Embryonic facial prominence (tissue), 1 donor: ENCODE measurements around the gene BARX1.
"Not testable (repeated sequence)": the region's sequence is repeated elsewhere in the genome, so short reads cannot be mapped to it uniquely, and the experiment has no call there.

Experiments used
- DNase-seq: peaks from one replicate; pipeline ENCODE4 v3.0.0-alpha.2; 2016; ENCODE audit errors: extremely low spot score

The BARX1 gene

DNA sequence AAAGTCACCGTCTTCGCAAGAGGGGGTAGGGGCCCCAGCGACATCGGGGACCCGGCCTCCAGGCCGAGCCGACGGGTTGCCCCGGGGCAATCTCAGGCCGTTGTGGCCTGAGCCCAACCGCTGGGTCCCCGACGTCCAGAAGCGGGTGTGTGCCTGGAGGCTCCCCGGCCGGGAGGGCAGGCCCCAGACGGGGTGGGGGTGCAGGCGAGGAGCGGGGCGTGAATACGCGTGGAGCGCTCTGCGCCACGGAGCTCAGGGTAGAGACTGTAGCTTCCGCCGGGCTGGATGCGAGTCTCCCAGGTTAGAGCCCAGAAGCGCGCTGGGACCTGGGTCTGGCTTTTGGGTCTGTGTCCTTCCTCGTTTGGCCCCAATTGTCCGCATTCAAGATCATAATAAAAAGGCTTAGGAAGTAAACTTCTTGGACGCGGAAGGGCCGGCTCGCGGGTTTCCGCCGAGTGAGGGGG, 3.5 kb downstream of the BARX1 start:
- no peak for DNase-seq

DNA sequence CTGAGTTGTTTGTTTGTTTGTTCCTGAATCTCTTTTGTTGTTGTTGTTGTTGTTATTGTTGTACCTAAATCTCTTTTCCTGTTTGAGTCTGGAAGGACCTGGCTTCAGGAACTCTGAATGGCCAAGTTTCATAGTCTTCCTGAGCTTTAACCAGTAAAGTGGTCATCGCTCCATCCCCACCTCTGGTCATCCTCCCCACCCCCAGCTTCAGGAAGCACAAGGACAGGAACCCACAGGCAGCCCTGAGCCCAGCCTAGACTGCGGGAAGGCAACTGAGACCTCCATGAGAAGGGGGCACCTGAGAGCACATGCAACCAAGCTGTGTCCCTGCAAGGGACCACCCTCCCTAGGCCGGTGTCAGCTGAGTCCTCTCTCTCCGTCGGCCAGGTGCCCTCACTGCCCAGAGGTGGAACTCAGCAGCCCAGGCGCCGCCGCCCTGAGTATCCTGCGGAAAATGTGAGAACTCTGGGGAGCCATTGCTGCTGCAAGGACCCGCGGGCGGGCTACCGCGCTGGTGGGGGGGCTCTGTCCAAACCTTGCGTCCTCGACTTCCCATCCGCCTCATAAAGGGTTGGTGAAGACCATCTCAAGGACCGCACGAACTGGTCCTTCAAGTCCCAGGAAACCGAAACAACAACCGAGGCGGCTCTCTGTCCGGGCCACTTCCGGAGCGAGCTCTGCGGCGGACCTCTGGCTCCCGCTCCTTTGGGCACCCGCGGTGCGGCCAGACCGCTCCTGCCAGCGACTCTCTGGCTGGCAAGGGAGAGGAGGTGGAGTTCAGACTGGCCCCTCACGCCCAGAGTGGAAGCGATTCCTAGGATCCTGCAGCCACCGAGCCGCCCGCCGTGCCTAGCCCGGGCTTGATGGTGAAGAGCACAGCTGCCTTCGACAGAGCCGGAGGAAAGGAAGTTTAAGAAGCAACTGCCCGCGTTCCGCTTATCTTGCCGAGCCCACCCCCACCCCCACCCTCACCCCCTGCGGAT, 4.2 kb downstream of the BARX1 start:
- no peak for DNase-seq

DNA sequence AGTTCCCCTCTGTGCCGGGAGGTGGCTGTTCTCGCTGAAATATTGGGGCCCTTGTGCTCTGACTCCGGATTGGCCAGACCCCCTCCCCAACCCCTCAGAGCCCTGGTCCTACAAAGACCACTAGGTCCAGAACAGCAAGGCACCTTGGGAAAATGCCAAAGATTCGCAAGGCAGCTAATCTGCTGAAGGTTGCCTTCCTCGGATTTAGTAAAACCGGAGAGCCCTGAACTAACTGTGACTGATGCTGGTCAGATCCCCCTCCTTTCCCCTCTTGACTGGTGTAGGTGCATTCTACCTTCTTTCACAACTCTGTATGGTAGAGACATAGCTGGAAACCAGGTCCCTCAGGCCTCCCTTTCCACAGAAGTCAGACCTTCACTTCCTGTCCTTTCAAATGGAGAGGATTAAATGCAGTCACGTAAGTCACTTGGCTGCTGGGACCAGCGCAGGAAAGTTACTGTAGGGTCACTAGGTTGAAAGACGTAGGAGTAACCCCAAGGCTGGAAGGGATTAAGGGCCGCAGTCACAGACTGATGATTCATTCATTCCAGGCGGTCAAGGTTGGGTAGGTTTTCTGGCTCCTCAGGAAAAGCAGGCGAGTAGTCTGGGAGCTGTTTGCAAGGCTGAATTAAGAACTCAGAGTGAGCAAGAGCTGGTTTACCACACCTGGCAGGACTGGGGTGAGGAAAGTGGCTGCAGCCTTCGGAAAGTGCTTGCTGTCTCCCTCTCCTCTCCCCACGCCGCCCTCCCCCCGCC, 5.3 kb downstream of the BARX1 start:
- no peak for DNase-seq

DNA sequence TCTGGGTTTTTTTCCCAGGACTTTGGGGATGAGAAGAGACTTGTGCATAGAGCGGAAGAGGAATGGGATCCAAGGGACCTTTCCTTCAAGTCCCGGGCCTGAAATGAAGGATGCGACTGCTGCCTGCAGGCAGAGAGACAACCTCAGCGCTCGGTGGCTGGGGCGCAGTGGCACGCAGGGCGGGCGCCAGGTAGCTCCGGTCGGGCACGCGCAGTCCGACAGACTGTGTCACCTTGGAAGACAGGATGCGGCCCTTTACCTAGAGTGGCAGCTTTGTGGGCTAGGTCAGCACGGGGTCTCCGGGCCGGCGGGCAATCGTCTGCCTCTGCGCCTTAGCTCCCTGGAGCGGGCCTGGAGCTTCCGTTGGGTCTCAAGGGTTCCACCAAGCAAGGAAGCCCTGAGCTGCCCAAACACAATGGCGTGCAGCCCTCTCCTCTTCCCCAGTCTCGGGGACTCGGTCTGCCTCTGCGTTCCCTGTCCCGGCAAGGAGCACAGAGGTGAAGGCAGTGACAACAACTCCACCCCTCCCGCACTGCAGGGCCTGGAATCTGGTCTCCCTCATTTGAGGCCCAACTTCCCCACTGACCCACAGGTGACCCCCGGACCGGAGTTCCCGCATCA, 6.0 kb downstream of the BARX1 start:
- no peak for DNase-seq

DNA sequence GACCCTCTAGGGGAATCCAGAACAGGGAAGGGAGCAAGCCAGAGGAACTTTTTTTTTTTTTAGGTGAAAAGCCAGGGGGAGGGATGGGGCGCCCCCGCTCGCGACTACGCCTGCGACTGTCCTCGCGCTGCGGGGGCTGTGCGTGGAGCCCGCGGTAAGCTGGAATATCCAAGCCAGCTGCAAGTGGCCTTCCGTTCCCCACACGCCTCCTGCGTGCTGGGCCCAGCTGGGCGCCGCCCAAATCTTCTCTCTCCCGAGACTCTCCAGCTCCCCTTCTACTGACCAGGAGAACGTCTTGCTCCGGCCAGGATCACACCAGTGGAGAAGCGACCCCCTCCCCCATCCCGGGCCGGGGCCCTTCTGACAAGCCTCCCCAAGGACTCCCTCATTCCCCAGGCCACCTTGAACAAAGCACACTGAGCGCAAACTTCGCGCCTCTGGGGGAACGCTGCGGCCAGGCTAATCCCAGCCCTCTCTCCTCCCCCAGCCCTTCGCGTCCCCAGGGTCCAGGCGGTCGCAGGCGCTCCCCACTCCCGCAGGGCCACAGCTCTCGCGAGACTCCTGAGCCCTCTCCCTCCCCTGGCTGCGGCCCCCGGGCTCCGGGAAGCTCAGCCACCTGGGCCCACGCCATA, 6.6 kb downstream of the BARX1 start:
- no peak for DNase-seq

DNA sequence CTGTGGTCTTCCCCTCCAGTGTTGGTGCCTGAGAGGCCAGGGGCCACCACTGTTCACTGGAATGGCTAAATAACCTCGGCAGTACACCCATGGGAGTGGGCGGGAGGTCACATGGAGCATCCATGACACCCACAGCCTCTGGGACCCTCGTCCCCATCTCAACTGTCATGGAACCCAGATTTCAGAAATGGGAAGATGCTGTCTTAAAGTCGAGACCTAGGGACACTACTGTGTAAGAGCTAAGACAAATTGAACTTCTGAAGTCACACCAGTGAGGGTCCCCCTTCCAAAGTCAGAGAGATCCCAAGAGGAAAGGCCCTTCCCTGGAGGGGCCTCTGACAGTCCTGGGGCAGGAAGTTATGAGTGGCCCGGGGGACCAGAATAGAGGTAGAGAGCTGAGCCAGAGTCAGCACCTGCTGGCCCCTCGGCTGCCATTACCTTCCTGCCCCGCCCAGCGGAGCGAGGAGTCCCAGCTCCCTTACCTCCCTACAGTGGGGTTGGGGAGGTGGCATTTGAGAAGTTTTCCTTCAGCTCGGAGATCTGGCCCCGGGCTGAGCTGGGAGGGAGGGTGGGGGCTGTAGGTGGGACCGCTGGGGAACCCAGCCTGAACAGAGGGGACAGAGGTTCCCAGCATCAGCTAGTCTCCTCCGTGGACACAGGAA, 7.6 kb downstream of the BARX1 start:
- DNase-seq = no peak

DNA sequence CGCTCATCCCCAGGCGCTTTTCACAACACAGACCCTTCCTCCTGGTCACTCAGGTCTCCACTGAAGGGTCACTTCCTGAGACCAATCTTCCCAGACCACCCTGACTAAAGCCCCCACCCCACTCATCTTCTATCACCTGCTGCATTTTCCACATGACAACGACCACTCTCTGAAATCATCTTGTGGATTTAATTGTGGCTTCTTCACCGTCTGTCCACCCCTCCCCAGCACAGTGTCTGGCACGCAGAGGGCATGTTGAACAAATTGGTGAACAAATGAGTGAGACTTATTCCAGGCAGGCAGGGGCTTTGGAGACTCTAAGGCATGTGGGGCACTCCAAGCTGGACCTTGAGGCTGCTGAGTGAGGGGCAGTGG, 8.8 kb downstream of the BARX1 start:
- no peak for DNase-seq

DNA sequence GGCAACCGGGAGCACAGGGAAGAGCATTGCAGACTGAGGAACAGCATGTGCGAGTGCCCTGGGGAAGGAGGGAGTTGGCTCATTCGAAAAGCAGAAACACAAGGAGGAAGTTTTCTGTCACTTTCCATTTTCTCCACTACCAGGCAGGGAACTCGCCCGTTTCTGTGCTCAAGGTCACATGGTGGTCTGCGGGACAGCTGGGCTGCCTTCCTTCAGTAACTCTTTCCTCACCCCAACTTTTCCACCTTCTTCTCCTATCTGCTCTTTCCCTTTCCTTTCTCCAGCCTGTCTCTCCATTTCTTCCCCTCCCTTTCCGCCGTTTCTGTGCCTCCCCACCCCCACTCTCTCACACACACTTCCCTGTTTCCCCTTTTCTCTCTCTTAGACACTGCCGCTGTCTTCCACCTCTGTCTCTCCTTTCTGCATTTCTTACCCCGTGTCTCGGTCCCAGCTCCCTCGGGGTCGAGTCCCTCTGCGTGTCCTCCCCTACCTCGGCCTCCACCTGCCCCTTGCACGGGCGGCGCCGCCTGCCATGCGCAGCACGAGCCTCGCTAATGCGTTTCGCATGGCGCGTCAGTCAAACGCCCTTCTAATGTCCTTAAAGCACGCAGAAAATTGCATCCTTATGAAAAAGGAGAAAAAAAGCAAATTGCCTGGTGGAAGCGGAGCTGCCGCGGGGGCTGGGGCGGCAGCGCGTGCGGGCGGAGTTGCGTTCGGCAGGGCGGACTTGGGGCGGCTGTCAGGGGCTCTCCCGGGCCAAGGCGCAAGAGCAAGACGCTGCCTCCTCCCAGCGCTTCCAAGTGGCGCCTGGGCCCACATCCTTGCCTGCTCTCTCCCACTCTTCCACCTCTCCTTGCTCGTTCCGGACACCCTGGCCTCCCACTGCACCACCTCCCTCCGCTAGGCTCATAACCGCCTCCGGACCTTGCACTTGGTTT, 9.5 kb downstream of the BARX1 start:
- DNase-seq = peak; percentile 40

DNA sequence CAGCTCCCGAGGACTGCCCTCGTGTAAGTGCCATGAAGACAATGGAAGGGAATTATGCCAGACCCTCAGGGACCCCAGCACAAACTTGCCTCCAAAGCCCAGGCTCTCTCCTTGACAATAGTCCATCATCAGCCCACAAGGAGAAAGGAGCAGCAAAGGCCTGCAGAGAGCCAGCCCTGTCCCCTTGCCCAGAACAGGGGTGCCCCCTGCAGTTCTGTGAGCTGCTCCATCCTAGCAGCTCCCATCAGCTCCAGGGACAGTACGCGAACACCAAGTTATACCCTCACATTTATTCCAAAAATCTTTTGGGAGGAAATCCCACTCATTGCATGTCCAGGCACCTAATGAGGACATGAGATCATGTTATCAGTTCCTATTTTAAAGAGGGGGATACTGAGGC, 11.1 kb downstream of the BARX1 start:
- DNase-seq = no peak

DNA sequence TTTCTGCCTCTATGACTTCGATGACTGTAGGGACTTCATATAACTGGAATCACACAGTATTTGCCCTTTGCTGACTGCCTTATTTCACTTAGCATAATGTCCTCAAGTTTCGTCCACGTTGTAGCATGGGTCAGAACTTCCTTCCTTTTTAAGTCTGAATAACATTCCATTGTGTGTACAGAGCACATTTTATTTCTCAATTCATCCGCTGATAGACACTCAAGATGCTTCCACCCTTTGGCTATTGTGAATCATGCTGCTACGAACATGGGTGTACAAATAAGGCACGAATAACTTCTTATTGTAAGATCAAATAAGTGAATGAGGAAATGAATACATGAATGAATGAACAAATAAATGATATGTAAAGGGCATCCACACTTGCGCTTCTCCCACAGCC, 13.0 kb downstream of the BARX1 start:
- DNase-seq = no peak

DNA sequence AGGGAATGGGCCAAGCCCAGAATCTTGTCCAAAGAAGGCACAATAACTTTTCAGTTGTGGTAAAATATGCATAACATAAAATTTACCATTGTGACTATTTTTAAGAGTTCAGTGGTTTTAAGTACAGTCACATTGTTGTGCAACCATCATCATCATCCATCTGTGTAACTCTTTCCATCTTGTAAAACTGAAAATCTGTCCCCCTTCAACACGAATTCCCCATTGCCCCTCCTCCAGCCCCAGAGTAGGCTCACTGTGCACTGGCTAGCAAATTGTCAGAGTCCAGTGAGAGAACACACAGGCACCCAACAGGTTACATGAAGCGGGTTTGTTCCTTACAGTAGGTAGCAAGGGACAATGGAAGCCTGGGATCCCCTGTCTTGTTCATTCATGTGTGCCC, 13.7 kb downstream of the BARX1 start:
- no peak for DNase-seq

DNA sequence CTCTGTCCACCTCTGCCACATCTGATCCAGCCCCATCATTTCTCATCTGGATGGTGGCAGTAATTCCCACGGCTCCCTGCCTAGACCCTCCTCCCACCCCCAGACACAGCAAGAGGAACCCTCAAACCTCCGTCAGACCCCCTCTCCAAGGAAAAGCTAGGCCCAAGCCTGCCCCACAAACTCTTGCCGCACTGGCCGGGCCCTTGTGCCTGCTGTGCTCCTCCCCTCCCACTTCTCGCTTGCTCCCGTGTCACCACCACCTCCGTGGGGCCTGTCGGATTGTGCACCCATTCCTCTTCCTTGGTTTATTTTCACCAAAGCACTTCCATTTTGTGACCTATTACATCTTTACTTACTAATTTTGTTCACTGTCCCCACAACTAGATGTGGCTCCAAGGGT, 14.2 kb downstream of the BARX1 start:
- DNase-seq = no peak

DNA sequence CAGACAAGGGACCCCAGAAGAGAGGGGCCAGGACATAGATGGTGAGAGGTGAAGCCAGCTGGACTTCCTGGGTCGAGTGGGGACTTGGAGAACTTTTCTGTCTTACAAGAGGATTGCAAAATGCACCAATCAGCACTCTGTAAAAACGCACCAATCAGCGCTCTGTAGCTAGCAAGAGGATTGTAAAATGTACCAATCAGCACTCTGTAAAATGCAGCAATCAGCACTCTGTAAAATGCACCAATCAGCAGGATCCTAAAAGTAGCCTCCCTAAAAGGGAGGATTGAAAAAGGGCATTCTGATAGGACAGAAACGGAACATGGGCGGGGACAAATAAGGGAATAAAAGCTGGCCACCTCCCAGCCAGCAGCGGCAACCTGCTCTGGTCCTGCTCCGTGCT, 15.6 kb downstream of the BARX1 start:
- DNase-seq = not testable (repeated sequence)

DNA sequence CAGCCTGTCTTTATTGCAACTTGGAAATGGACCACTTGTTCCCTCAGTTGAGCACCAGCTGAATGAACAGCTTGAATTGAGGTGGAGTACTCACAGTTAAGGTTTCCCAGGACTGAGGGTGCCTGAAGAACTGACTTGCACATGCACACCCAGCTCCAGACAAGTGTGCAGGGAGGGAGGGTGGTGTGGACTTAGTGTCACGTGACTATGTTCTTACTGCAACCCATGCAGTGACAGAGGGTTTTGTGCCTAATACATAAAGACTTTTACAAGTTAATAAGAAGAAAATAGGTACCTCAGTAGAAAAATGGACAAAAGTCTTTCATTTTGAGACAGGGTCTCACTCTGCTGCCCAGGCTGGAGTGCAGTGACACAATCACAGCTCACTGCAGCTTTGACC, 18.0 kb downstream of the BARX1 start:
- no peak for DNase-seq

DNA sequence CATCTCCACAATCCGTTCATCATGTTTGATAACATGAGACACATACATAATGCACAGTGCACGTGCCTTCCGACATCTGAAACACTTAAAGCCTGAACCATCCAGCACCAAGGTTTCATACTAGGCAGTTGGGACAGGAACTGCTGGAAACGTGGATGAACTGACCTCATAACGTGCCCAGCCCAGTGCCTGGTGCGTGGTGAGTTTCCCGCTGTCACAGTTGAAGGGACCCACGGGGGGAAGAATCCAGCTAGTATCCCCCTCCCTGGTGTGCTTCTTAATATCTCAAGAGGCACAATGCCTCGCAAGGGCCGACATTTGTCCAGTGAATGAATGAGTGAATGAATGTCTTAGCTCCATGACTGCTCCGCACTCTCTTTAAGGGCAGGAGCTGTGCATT, 23.2 kb downstream of the BARX1 start:
- DNase-seq = no peak

DNA sequence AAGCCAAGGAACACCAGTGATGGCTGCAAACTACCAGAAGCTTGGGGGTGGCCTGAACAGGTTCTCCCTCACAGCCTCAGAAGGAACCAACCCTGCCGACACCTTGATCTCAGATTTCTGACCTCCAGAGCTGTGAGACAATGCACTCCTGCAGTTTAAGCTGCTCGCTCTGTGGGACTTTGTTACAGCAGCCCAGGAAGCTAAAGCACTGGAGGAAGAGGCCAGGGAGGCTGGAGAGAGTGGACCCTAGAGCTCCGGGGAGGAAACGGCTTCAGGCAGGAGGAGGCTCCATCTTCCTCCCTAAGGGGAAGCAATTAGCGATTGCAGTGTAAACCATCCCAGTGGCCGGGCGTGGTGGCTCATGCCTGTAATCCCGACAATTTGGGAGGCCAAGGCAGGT, 25.1 kb downstream of the BARX1 start:
- DNase-seq = no peak

DNA sequence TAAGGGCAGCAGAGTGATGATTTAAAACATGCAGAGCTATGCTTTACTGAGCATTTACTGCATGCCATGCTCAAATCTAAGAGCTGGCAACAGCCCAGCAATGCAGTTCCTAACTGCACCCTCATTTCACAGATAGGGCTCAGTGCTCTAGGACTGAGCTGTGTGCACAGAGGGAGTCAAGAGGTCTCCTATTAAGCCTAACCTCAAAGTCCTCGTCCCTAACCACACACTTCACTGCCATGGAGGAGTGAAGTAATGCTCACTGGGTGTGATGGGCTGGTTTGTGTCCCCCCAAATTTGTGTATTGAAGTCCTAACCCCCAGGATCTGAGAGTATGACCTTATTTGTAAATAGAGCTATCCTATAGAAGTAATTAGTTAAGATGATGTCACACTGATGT, 25.9 kb downstream of the BARX1 start:
- no peak for DNase-seq

DNA sequence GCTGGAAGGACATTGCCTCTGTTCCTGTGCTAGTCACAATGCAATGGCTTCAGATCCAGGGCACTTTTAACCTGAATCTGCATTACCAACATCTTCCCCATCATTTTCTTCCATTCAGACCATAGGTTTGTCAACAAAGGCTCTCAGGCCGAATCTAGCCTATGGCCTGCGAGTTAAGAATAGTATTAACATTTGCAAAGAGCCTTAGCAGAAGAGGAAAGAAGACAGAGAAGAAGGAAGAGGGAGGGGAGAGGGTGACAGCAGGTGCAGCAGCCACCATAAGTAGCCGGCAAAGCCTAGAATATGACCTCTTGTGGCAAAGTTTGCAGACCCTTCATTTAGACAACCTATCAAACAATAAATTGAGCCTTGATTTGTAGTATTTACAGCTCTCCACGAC, 32.6 kb downstream of the BARX1 start:
- no peak for DNase-seq

DNA sequence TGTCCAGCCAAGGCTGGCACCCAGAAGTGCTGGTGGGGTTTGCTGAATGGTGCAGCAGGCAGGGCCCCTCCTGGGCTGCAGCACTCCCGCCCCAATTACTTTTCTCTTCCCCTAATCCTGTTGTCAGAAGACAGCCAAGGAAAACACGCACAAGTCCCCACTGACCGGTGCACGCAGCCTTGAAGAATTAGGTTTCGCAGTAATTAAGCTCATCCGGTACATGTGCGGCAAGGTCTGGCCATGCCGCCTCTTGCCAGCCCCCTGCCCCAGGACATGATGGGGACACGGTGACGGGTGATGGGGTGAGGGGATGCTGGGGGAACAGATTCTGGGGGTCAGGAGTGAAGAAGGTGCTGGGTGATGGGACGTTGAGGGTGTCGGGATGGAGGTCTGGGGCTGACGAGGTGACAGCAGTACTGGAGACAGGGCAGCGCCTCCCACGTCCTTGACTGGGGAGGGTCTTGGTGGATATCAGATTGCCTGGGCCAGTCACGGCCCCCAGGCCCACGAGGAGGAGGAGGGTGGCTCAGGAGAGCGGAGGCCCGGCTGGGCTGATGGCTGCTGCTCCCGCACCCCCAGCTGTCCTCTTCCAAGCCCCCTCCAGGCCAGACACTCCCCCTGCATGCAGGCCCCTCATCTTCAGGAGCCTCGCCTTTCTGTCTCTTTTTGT, 34.9 kb downstream of the BARX1 start:
- DNase-seq = no peak

DNA sequence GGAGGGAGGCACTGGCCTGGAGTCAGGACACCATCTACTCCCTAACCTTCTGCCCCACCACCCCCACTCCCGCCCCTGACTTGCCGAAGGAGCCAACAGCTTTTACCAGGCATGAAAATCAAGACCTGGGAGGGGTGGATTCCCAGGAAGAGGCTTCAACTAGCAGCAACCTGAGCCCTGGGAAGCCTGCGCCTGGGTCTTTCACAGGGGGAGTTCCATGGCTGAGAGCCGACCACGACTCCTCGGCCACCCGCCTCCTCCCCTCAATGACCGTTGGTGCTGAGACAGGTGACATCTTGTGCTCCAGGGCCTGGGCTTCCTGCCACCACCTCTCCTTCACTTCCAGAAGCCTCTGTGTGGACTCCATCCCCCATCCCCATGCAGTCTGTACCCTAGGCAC, 37.1 kb downstream of the BARX1 start:
- no peak for DNase-seq
